ENCODE measurements around the gene PHF14.

The PHF14 gene

DNA sequence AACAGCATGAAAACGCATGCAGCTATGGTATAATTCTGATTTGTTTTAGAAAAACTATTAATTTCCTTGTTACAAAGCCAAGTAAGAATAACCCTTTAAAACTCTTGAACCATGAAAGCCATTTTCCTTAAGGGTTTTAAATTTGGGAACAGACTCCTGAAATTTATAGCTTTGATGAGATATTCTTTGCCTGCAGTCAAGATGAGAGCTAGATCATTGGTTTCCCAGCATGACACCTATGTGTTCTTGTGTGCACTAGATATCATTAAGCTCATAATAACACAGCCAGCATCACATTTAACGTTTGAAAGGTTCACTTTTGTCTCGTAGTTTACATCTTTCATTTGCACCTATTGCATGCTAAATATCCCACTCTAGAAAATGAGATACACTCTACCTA, 202.2 kb downstream of the PHF14 start:
- H3K4me3 ChIP-seq (ENCODE audit: low read depth, low read length), result no peak overlapping the region
- ChIA-PET POLR2A (no interaction called here), CTCF (no interaction called here)
- TF ChIP-seq, protein P1, sequence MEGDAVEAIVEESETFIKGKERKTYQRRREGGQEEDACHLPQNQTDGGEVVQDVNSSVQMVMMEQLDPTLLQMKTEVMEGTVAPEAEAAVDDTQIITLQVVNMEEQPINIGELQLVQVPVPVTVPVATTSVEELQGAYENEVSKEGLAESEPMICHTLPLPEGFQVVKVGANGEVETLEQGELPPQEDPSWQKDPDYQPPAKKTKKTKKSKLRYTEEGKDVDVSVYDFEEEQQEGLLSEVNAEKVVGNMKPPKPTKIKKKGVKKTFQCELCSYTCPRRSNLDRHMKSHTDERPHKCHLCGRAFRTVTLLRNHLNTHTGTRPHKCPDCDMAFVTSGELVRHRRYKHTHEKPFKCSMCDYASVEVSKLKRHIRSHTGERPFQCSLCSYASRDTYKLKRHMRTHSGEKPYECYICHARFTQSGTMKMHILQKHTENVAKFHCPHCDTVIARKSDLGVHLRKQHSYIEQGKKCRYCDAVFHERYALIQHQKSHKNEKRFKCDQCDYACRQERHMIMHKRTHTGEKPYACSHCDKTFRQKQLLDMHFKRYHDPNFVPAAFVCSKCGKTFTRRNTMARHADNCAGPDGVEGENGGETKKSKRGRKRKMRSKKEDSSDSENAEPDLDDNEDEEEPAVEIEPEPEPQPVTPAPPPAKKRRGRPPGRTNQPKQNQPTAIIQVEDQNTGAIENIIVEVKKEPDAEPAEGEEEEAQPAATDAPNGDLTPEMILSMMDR (IDR thresholded peaks at IDR 0.05; ENCODE audit: insufficient read depth, low read length, missing control alignments), result no peak
- DNase-seq (ENCODE audit: low read depth, low spot score), result no peak

DNA sequence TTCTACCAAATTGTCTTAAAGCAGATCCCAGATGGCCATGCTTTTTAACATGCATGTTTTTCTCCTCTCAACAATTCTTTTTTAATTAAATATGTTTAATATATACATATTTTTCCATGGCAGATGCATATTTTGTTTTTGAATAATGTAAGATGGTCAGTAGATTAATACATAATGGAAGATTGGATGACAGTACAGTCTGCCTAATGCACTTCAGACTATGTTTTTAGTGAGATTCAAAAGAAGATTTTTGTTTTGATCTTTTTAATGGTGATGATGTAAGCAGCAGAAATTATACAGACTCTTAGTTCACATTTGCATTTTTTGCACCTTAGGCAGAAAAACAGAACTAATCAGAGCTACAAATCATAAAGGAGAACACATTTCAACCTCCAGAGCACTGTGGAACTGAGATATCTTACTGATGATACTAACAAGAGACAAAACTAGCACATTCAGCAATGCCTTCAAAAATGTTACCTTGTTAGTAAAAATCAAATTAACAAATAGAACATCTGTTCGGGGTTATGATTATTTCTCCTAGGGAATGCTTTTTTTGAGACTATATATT, 203.4 kb downstream of the PHF14 start:
- DNase-seq (ENCODE audit: low read depth, low spot score), result no peak
- TF ChIP-seq, protein P1 (IDR thresholded peaks at IDR 0.05; ENCODE audit: insufficient read depth, low read length, missing control alignments), result no peak
- CTCF ChIA-PET, result no interaction called here
- no peak overlapping the region for H3K4me3 ChIP-seq (ENCODE audit: low read depth, low read length)
- POLR2A ChIA-PET, result no interaction called here

DNA sequence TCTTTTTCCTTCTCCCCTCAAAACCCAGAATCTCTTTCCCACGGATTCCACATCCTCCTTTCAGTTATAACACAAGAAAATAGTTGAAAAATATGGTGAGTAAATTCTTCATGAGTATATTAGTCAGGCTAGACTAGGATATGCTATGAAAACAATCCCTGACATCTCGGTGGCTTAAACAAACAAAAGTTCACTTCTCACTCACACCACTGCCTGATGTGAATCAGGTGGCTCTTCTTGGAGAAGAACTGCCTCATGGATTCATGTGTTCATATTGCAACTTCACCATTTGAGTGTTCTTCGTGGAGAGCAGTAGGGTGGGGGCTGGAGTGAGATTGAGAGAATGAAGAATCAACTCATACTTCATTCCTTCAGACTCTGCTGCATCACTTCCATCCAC, 204.1 kb downstream of the PHF14 start:
- ChIA-PET POLR2A (no interaction called here), CTCF (no interaction called here)
- no peak for DNase-seq (ENCODE audit: low read depth, low spot score)
- TF ChIP-seq, protein P1 (IDR thresholded peaks at IDR 0.05; ENCODE audit: insufficient read depth, low read length, missing control alignments), result no peak
- H3K4me3 ChIP-seq (ENCODE audit: low read depth, low read length), result no peak overlapping the region

DNA sequence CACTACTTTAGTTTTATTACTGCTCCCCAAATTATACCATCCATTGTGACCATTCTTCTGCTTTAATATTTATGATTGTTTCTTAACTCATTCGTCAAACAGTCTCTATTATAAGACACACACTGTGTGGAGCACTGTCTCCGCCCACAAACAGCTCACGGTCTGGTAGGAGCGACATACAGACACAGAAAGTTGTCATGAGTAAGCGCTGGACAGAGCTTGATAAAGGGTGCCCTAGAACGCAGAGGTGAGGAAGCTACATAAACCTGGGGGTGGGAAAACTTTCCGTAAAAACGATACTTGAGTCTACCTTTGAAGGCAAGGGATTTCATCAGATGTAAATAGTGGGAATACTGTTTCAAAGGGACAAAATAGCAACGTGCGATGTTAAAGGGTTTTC, 207.9 kb downstream of the PHF14 start:
- no peak for DNase-seq (ENCODE audit: low read depth, low spot score)
- POLR2A ChIA-PET, result no interaction called here
- TF ChIP-seq, protein P1 (IDR thresholded peaks at IDR 0.05; ENCODE audit: insufficient read depth, low read length, missing control alignments), result no peak
- CTCF ChIA-PET, result no interaction called here
- no peak overlapping the region for H3K4me3 ChIP-seq (ENCODE audit: low read depth, low read length)

DNA sequence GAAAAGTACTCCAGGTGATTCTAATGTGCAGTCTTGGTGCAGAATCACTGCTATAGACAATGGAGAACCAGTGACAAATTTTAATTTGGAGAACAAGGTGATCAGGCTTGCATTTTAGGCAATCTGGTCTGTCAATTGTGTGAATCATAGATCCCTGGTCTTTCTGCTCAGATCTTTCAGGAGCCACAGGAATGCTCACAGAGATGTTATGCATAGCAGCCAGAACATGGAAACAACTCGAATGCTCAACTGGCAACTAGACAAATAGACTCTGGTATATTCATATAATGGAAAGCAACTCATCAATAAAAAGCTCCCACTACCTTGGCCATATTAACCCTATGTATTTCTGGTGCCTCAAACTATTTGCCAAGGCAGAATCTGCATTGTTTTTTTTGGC, 209.1 kb downstream of the PHF14 start:
- CTCF ChIA-PET, result no interaction called here
- peak; percentile 28 for DNase-seq (ENCODE audit: low read depth, low spot score)
- POLR2A ChIA-PET, result no interaction called here

DNA sequence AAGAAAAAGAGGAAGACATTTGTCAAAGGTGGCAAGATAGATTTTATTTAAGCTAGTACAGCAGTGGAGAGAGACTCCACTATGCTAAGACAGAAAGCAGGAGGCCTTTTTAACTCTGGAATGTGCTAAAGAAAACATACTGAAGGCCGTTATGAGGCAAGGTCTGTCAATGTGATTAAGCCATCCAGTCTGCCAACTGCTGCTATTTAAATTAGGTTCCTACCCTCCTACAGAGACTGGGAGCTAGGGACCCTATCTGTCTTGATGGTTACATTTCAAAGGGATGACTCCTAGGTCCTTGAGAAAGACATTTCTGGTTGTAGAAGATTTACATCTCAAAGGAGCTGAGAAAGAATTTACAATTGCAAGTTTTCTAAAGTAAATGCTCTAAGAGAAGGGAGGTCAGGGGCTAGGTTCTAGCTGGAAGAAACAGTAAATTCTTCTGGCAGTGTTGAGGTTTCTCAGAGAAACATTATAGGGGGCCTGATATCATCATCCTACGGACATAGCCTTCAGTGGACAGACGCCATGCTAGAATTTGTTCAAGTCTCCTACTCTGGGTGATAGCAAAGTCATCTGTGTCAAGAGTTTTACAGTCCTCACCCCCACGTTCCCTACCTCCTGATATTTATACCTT, 211.6 kb downstream of the PHF14 start:
- POLR2A ChIA-PET, result no interaction called here

More for the DNA sequence above, 209.1 kb downstream of the PHF14 start:
- TF ChIP-seq, protein P1 (IDR thresholded peaks at IDR 0.05; ENCODE audit: insufficient read depth, low read length, missing control alignments), result no peak
- H3K4me3 ChIP-seq (ENCODE audit: low read depth, low read length), result no peak overlapping the region

More for the DNA sequence above, 211.6 kb downstream of the PHF14 start:
- no peak for DNase-seq (ENCODE audit: low read depth, low spot score)
- CTCF ChIA-PET, result no interaction called here
- no peak overlapping the region for H3K4me3 ChIP-seq (ENCODE audit: low read depth, low read length)
- TF ChIP-seq, protein P1 (IDR thresholded peaks at IDR 0.05; ENCODE audit: insufficient read depth, low read length, missing control alignments), result no peak
